Mesodermal cell (in vitro differentiated cells): ENCODE data around the gene RHBDD2.
"Not testable (repeated sequence)": the region's sequence is repeated elsewhere in the genome, so short reads cannot be mapped to it uniquely, and the experiment has no call there.

ENCODE experiments used
- H3K27ac ChIP-seq: 2 replicates; pipeline ENCODE4 v1.7.0; 2013; ENCODE audit warnings: mild to moderate bottlenecking, low read depth, low read length, moderate library complexity; ENCODE audit not compliant: severe bottlenecking
- H3K36me3 ChIP-seq: 2 replicates; pipeline ENCODE4 v1.7.1; 2013; ENCODE audit warnings: mild to moderate bottlenecking, low read length, moderate library complexity; ENCODE audit not compliant: control insufficient read depth, insufficient read depth
- H3K4me1 ChIP-seq: one replicate; pipeline ENCODE4 v1.7.1; 2013; ENCODE audit warnings: mild to moderate bottlenecking, low read length; ENCODE audit not compliant: insufficient read depth, control insufficient read depth, poor library complexity, severe bottlenecking
- H3K4me3 ChIP-seq: 2 replicates; pipeline ENCODE4 v1.7.0; 2013; ENCODE audit warnings: low read length, control low read depth, mild to moderate bottlenecking; ENCODE audit not compliant: insufficient read depth, poor library complexity, severe bottlenecking; ENCODE audit errors: extremely low read depth
- H3K9me3 ChIP-seq: 2 replicates; pipeline ENCODE4 v1.7.1; 2013; ENCODE audit warnings: mild to moderate bottlenecking, low read length, moderate library complexity; ENCODE audit not compliant: control insufficient read depth
- WGBS, 2 experiments: methylation state at CpG; one replicate each; pipeline ENCODE4 v1.1.5; 2013; ENCODE audit warnings: missing lambda C conversion rate in 2 of 2; ENCODE audit not compliant: insufficient coverage in 2 of 2; 5-methylcytosine and 5-hydroxymethylcytosine counted together

The RHBDD2 gene

GRCh38 chr7:75889223-75889825, 10.5 kb downstream of the RHBDD2 start:
- H3K4me1 ChIP-seq, result no peaks in the 10 kb centered on the region
- 92 to 99% methylated on average over 8 of the region's 11 CpGs for WGBS, 2 experiments
- H3K27ac ChIP-seq, result no peak overlapping the region
- H3K36me3 ChIP-seq, result peaks cover 44% of the 10 kb centered on the region
- H3K4me3 ChIP-seq, result no peak overlapping the region
- H3K9me3 ChIP-seq, result no peaks in the 10 kb centered on the region

DNA sequence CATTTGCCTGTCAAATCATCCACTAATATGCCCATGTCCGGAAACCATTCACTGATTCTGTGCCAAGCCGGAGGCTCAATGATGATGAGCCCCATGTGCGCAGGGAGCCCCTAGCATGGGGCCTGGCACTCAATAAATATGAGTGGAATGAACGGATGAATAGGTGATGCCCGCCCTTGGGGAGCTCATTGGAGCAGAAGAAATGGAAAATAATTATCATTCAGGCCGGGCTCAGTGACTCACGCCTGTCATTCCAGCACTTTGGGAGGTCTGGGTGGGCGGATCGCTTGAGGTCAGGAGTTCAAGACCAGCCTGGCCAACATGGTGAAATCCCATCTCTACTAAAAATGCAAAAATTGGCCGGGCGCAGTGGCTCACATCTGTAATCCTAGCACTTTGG, 11.0 kb downstream of the RHBDD2 start:
- no peaks in the 10 kb centered on the region for H3K9me3 ChIP-seq
- 89 to 96% methylated on average over 8 to 10 of the region's 11 CpGs for WGBS, 2 experiments
- H3K4me1 ChIP-seq, result no peaks in the 10 kb centered on the region
- H3K4me3 ChIP-seq, result no peak overlapping the region
- H3K36me3 ChIP-seq, result peaks cover 39% of the 10 kb centered on the region
- H3K27ac ChIP-seq, result no peak overlapping the region

- not testable (repeated sequence) for H3K27ac ChIP-seq, H3K4me1 ChIP-seq, H3K4me3 ChIP-seq, H3K9me3 ChIP-seq
- 83 to 88% methylated on average over 3 to 6 of the region's 7 CpGs for WGBS, 2 experiments
- H3K36me3 ChIP-seq, result peaks cover 25% of the 10 kb centered on the region
These were observed 12.4 kb downstream of the RHBDD2 start for GRCh38 chr7:75891237-75891636.

GRCh38 chr7:75891815-75892411, 13.1 kb downstream of the RHBDD2 start:
- no peaks in the 10 kb centered on the region for H3K9me3 ChIP-seq
- H3K27ac ChIP-seq, result no peak overlapping the region
- H3K4me1 ChIP-seq, result no peaks in the 10 kb centered on the region
- no peak overlapping the region for H3K4me3 ChIP-seq
- 93 to 97% methylated on average over 6 to 7 of the region's 7 CpGs for WGBS, 2 experiments
- peaks cover 20% of the 10 kb centered on the region for H3K36me3 ChIP-seq

- Histone ChIP-seq H3K4me3 (no peak overlapping the region), H3K27ac (no peak overlapping the region), H3K9me3 (no peaks in the 10 kb centered on the region), H3K4me1 (no peaks in the 10 kb centered on the region), H3K36me3 (peaks cover 13% of the 10 kb centered on the region)
- 88% methylated on average over 13 to 15 of the region's 15 CpGs for WGBS, 2 experiments
These were observed 13.9 kb downstream of the RHBDD2 start for GRCh38 chr7:75892634-75893272.

DNA sequence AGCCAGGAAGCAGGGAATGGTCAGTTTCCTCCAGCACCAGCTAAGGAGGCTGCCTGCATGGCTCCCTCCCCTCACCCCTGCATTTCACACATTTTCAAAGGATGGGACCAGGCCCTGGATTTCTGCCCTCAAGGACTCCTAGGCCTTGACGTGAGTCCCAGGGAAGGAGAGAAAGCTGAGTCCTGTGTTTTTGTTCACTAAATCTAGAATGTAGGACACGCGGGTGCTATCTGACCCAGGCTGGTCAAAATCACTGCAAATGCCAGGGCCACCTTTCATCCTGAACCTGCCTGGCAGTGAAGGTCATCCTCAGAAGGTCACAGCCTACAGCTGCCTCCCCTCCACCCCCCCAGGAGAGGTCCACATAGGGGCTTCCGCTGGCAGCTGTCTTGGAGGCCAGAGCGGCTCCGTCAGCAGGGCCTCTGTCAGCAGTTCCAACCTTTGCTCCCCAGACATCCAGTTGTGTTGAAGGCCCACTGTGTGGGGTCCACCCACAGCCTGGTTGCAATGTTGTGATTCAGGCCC, 18.0 kb downstream of the RHBDD2 start:
- Histone ChIP-seq H3K27ac (no peak overlapping the region), H3K36me3 (no peaks in the 10 kb centered on the region), H3K4me1 (no peaks in the 10 kb centered on the region), H3K4me3 (no peak overlapping the region), H3K9me3 (no peaks in the 10 kb centered on the region)
- 82 to 100% methylated on average over 5 of the region's 6 CpGs for WGBS, 2 experiments

DNA sequence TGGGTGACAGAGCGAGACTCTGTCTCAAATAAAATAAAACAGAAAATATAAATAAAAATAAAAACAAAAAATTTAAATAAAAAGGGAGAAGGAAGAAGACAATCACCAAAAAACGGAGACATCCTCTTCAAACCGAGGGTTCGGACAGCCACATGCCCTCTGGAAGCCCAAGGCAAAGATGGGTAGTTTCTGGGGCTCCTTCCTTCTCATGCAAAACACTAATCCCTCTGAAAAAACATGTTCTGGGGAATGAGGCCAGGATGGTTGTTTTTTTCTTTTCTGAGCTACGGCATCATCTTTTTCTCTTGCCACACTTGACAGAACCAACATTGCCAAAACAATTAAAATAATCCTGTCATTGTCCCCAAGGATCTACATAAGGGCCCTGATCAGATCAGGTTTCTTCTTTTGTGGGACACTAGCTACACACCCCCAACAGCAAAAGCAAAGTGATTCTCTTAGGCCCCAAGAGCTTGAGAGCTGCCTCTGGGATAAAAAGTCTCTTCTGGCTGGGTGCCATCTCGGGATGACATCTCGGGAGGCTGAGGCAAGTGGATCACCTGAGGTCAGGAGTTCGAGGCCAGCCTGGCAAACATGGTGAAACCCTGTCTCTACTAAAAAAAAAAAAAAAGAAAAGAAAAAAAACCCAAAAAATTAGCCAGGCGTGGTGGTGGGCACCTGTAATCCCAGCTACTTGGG, 21.9 kb downstream of the RHBDD2 start:
- no peaks in the 10 kb centered on the region for H3K9me3 ChIP-seq
- H3K36me3 ChIP-seq, result no peaks in the 10 kb centered on the region
- H3K27ac ChIP-seq, result no peak overlapping the region
- WGBS, 2 experiments, result 89 to 100% methylated on average over 3 of the region's 9 CpGs
- no peak overlapping the region for H3K4me3 ChIP-seq
- no peaks in the 10 kb centered on the region for H3K4me1 ChIP-seq

DNA sequence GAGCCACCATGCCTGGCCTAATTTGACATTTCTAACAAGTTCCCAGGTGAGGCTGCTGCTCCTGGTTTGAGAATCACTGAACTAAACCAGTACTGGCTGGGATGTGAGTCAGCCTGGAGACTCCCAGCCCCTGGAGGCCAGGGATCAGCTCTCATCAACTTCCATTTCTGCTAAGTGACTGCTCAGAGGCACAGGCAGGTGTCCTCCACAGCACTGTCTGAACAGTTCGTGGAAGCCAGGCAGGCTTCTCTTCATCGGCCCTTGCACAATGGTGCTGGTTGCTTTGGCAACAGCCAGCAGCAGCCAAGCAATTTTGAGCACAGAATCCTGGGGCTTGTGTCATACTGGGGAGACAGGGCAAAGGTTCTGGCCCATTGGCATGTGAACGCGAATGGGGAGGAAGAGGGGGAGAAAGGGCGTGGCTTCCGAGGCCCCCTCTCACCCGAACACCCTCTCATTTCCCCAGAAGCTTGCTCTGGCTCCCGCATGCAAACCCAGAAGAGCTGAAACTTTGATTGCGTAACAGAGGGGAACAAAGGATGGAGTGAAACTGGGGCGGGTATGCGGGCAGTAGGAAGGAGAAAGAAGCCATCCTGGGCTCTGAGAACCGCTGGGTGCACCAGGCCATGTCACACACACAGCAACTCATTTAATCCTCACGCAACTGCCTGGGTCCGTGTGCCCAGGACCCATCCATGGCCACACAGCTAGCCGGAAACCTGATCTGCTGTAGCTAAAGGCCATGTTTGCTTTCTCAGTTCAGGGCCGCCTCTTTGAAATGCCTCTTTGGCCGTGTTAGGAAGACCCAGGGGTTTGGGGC, 27.2 kb downstream of the RHBDD2 start:
- Histone ChIP-seq H3K36me3 (no peaks in the 10 kb centered on the region), H3K4me1 (no peaks in the 10 kb centered on the region), H3K4me3 (no peak overlapping the region), H3K27ac (no peak overlapping the region), H3K9me3 (no peaks in the 10 kb centered on the region)
- WGBS, 2 experiments, result 53 to 61% methylated on average over 9 to 15 of the region's 17 CpGs

DNA sequence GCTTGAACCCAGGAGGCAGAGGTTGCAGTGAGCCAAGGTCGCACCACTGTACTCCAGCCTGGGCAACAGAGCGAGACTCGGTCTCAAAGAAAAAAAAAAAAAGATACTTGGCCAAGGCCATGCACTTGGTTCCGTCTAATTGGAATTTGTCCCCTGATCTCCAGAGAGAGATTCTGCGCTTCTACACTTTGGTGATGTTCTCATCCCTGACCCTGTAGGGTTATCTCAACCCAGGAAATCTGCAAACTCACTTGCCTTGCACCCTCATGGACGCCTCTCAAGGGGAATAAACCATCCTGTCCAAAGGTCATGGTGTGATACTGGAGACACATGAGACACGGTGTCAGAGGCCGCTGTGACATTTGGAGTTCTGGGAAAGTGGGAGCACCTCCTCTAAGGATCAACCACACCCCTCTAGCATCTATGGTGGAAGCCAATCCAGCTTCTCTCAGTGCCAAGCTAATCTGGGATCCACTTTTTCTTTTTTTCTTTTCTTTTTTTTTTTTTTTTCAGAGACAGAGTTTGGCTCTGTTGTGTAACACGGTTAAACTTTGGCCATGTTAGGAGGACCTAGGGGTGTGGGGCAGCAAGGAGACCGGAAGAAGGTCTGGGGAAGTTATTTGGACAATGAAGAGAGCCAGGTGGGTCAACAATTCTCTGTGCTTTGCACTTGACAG, 28.3 kb downstream of the RHBDD2 start:
- no peaks in the 10 kb centered on the region for H3K9me3 ChIP-seq
- 85 to 98% methylated on average over 7 to 10 of the region's 10 CpGs for WGBS, 2 experiments
- H3K4me1 ChIP-seq, result no peaks in the 10 kb centered on the region
- H3K4me3 ChIP-seq, result no peak overlapping the region
- H3K36me3 ChIP-seq, result no peaks in the 10 kb centered on the region
- H3K27ac ChIP-seq, result no peak overlapping the region

GRCh38 chr7:75907668-75908039, 28.8 kb downstream of the RHBDD2 start:
- H3K9me3 ChIP-seq, H3K4me1 ChIP-seq, H3K4me3 ChIP-seq, H3K27ac ChIP-seq, H3K36me3 ChIP-seq: not testable (repeated sequence)
- WGBS, 2 experiments, result 87 to 93% methylated on average over 4 to 5 of the region's 9 CpGs
